Measurements from ENCODE around the gene STOX2.

STOX2 gene

GRCh38 chr4:183986291-183986970 lies 81.3 kb downstream of the STOX2 start:
- peak; percentile 35 for DNase-seq (ENCODE audit: low read depth, low spot score)

GRCh38 chr4:183986971-183987946 lies 82.2 kb downstream of the STOX2 start:
- peak; percentile 90 for DNase-seq (ENCODE audit: low read depth, low spot score)

- peak; percentile 94 for DNase-seq (ENCODE audit: low read depth, low spot score)
Observed at GRCh38 chr4:183987987-183988392, 82.9 kb downstream of the STOX2 start.

GRCh38 chr4:183988874-183989273 lies 83.8 kb downstream of the STOX2 start:
- no peak for DNase-seq (ENCODE audit: low read depth, low spot score)

- no peak for DNase-seq (ENCODE audit: low read depth, low spot score)
Observed at GRCh38 chr4:183989461-183989860, 84.4 kb downstream of the STOX2 start.

- DNase-seq (ENCODE audit: low read depth, low spot score) = no peak
Observed at GRCh38 chr4:183989931-183990330, 84.8 kb downstream of the STOX2 start.

GRCh38 chr4:183993676-183994075 lies 88.6 kb downstream of the STOX2 start:
- no peak for DNase-seq (ENCODE audit: low read depth, low spot score)

GRCh38 chr4:183995570-183995969 lies 90.5 kb downstream of the STOX2 start:
- peak; percentile 10 for DNase-seq (ENCODE audit: low read depth, low spot score)

GRCh38 chr4:183996868-183997267 lies 91.8 kb downstream of the STOX2 start:
- no peak for DNase-seq (ENCODE audit: low read depth, low spot score)

GRCh38 chr4:183999435-183999834 lies 94.3 kb downstream of the STOX2 start:
- DNase-seq (ENCODE audit: low read depth, low spot score) = no peak

GRCh38 chr4:184000457-184001396 lies 95.6 kb downstream of the STOX2 start:
- no peak for DNase-seq (ENCODE audit: low read depth, low spot score)

GRCh38 chr4:184003433-184003832 lies 98.3 kb downstream of the STOX2 start:
- DNase-seq (ENCODE audit: low read depth, low spot score) = peak; percentile 7

GRCh38 chr4:184007891-184008290 lies 102.8 kb downstream of the STOX2 start:
- no peak for DNase-seq (ENCODE audit: low read depth, low spot score)

- no peak for DNase-seq (ENCODE audit: low read depth, low spot score)
Observed at GRCh38 chr4:184010696-184011095, 105.6 kb downstream of the STOX2 start.

GRCh38 chr4:184011826-184012380 lies 106.8 kb downstream of the STOX2 start:
- no peak for DNase-seq (ENCODE audit: low read depth, low spot score)

GRCh38 chr4:184012937-184013336 lies 107.8 kb downstream of the STOX2 start:
- no peak for DNase-seq (ENCODE audit: low read depth, low spot score)

- no peak for DNase-seq (ENCODE audit: low read depth, low spot score)
Observed at GRCh38 chr4:184014301-184014700, 109.2 kb downstream of the STOX2 start.

GRCh38 chr4:184016759-184017668 lies 111.9 kb downstream of the STOX2 start:
- DNase-seq (ENCODE audit: low read depth, low spot score) = no peak

GRCh38 chr4:184019076-184019475 lies 114.0 kb downstream of the STOX2 start:
- no peak for DNase-seq (ENCODE audit: low read depth, low spot score)
